Epithelial cell of esophagus (primary cell): ENCODE results near the gene ASCC3.

ENCODE experiments used
- DNase-seq: peaks from one replicate; pipeline ENCODE4 v3.0.0; 2010; ENCODE audit warnings: low read depth
- H3K4me3 ChIP-seq: 2 replicates; pipeline ENCODE4 v1.5.1; 2011; ENCODE audit warnings: mild to moderate bottlenecking, low read length, control low read depth
- CTCF ChIP-seq: IDR thresholded peaks from 2 replicates; pipeline ENCODE4 v1.5.1; 2011; ENCODE audit warnings: low read depth, mild to moderate bottlenecking, low read length, control low read depth, inconsistent platforms; ENCODE audit not compliant: insufficient read depth; ENCODE audit errors: missing control alignments

ASCC3 gene

GRCh38 chr6:100883347-100883746 is 2.2 kb upstream of the ASCC3 start:
- no peak overlapping the region for H3K4me3 ChIP-seq
- no peak for TF ChIP-seq CTCF
- DNase-seq: no peak

GRCh38 chr6:100881707-100882040 is 545 bp upstream of the ASCC3 start:
- no peak for TF ChIP-seq CTCF
- no peak for DNase-seq
- H3K4me3 ChIP-seq: peak overlapping the region; percentile 97

- DNase-seq: peak; percentile 60
- peak overlapping the region; percentile 97 for H3K4me3 ChIP-seq
- TF ChIP-seq CTCF: no peak
Measured at GRCh38 chr6:100880149-100880852, 828 bp downstream of the ASCC3 start.

GRCh38 chr6:100879317-100879716 is 1.8 kb downstream of the ASCC3 start:
- H3K4me3 ChIP-seq: peak overlapping the region; percentile 1
- DNase-seq: no peak
- no peak for TF ChIP-seq CTCF

- no peak overlapping the region for H3K4me3 ChIP-seq
- TF ChIP-seq CTCF: no peak
- no peak for DNase-seq
Measured at GRCh38 chr6:100877851-100878250, 3.3 kb downstream of the ASCC3 start.

GRCh38 chr6:100876251-100876650 is 4.9 kb downstream of the ASCC3 start:
- DNase-seq: no peak
- TF ChIP-seq CTCF: no peak
- H3K4me3 ChIP-seq: no peak overlapping the region

GRCh38 chr6:100865525-100865924 is 15.6 kb downstream of the ASCC3 start:
- no peak overlapping the region for H3K4me3 ChIP-seq
- no peak for TF ChIP-seq CTCF
- DNase-seq: no peak
